Stimulated activated CD8-positive, alpha-beta memory T cell treated with anti-CD3 and anti-CD28 coated beads, Interleukin-4, amount 100 ng/mL, for 48 hours (primary cell): ENCODE data around the gene PLA2G4F.
A peak's percentile ranks its signal among the peaks of the same experiment; 100 is the strongest.

ENCODE experiments used
- DNase-seq: peaks from one replicate; pipeline ENCODE4 v3.0.0-alpha.2; 2020

PLA2G4F gene

GRCh38 chr15:42145546-42146455 is 10.6 kb downstream of the PLA2G4F start:
- DNase-seq = no peak

- DNase-seq = no peak
These were observed 11.5 kb downstream of the PLA2G4F start for GRCh38 chr15:42144841-42145375.

GRCh38 chr15:42143866-42144625 is 12.4 kb downstream of the PLA2G4F start:
- no peak for DNase-seq

GRCh38 chr15:42143356-42143755 is 13.1 kb downstream of the PLA2G4F start:
- no peak for DNase-seq

GRCh38 chr15:42141795-42142667 is 14.4 kb downstream of the PLA2G4F start:
- DNase-seq = no peak

GRCh38 chr15:42141246-42141645 is 15.2 kb downstream of the PLA2G4F start:
- DNase-seq = no peak

- no peak for DNase-seq
These were observed 15.9 kb downstream of the PLA2G4F start for GRCh38 chr15:42140383-42141070.

GRCh38 chr15:42139596-42139995 is 16.8 kb downstream of the PLA2G4F start:
- no peak for DNase-seq

GRCh38 chr15:42138968-42139386 is 17.5 kb downstream of the PLA2G4F start:
- DNase-seq = no peak

GRCh38 chr15:42138411-42138810 is 18.0 kb downstream of the PLA2G4F start:
- no peak for DNase-seq

GRCh38 chr15:42137461-42138261 is 18.8 kb downstream of the PLA2G4F start:
- DNase-seq = no peak

- DNase-seq = no peak
These were observed 19.9 kb downstream of the PLA2G4F start for GRCh38 chr15:42136513-42136912.

GRCh38 chr15:42135351-42135750 is 21.1 kb downstream of the PLA2G4F start:
- DNase-seq = no peak

- peak; percentile 11 for DNase-seq
These were observed 21.7 kb downstream of the PLA2G4F start for GRCh38 chr15:42134617-42135245.

GRCh38 chr15:42133886-42134502 is 22.4 kb downstream of the PLA2G4F start:
- peak; percentile 83 for DNase-seq

- peak; percentile 16 for DNase-seq
These were observed 23.1 kb downstream of the PLA2G4F start for GRCh38 chr15:42133356-42133755.

- DNase-seq = peak; percentile 16
These were observed 24.3 kb downstream of the PLA2G4F start for GRCh38 chr15:42131826-42132806.

- DNase-seq = no peak
These were observed 25.4 kb downstream of the PLA2G4F start for GRCh38 chr15:42131006-42131405.
